Testis (tissue), 3 donors: ENCODE results near the gene OR4C5. TPM values are rescaled to one million over a fixed set of nuclear protein-coding genes. Genes with fewer than 3 reads are reported as not detected.
"Not testable (repeated sequence)": the region's sequence is repeated elsewhere in the genome, so short reads cannot be mapped to it uniquely, and the experiment has no call there.

Source experiments
- DNase-seq: peaks from one replicate; pipeline ENCODE4 v3.0.0-alpha.2; 2019
- H3K27ac ChIP-seq, 2 donors: fragments of 200-600 bp; sonication (generic); one replicate each; pipeline ENCODE4 v1.5.1; 2019
- H3K27me3 ChIP-seq: fragments of 200-600 bp; sonication (generic); one replicate; pipeline ENCODE4 v1.5.1; 2019
- H3K36me3 ChIP-seq: fragments of 200-600 bp; sonication (generic); one replicate; pipeline ENCODE4 v1.5.1; 2017; ENCODE audit warnings: low read depth; ENCODE audit errors: missing control alignments
- H3K4me1 ChIP-seq: fragments of 200-600 bp; sonication (generic); one replicate; pipeline ENCODE4 v1.5.1; 2019
- H3K4me3 ChIP-seq, 2 donors: fragments of 200-600 bp; sonication (generic); one replicate each; pipeline ENCODE4 v1.5.1; 2017 to 2019
- H3K9me3 ChIP-seq: fragments of 200-600 bp; sonication (generic); one replicate; pipeline ENCODE4 v1.5.1; 2017
- POLR2A ChIP-seq: fragments of 450-650 bp; IDR thresholded peaks from one replicate; pipeline ENCODE4 v1.6.1; 2017; ENCODE audit warnings: antibody characterized with exemption, mild to moderate bottlenecking, moderate library complexity
- WGBS, 2 donors: methylation state at CpG; one replicate each; pipeline ENCODE4 v1.1.5; 2018; 5-methylcytosine and 5-hydroxymethylcytosine counted together
- intact Hi-C: fragments of 100-400 bp; cut with DNase I; formaldehyde crosslinking; loops from one replicate; pipeline ENCODE4 v1.15.1; 2023; ENCODE audit warnings: low total_unique reads
- polyA plus RNA-seq: library from polyadenylated mRNA; stranded (reverse); fragments of 350-450 nt; fragmentation: Illumina TruSeq; extraction: RNeasy Lipid Tissue Mini Kit (QIAGEN cat#74804); gene quantifications from one replicate; pipeline ENCODE4 v1.2.3, GENCODE V29; 2014; ENCODE audit warnings: low read depth, low replicate concordance; ENCODE audit not compliant: insufficient read depth
- total RNA-seq, 2 donors: library from RNA; depleted of rRNA; stranded (reverse); fragments of >200 nt; gene quantifications; one replicate each; pipeline ENCODE4 v1.2.3, GENCODE V29; 2016

Gene OR4C5
- total and polyA plus RNA-seq, 3 donors from 2014 or later = not detected

- no peaks in the 10 kb centered on the region for H3K36me3 ChIP-seq
- H3K27ac ChIP-seq = no peak overlapping the region
- 38 to 59% methylated on average over 2 of the region's 2 CpGs for whole genome bisulfite sequencing, 2 donors
- no peaks in the 10 kb centered on the region for H3K9me3 ChIP-seq
- no peak overlapping the region for H3K4me3 ChIP-seq
- H3K4me1 ChIP-seq = no peaks in the 10 kb centered on the region
- no peak for TF ChIP-seq POLR2A
- intact Hi-C loops = no loop called here
- DNase-seq = no peak
- H3K27me3 ChIP-seq = no peaks in the 10 kb centered on the region
Measured at GRCh38 chr11:48341466-48341865, 24.8 kb downstream of the OR4C5 start.

- H3K27ac ChIP-seq, DNase-seq, intact Hi-C loops, H3K4me1 ChIP-seq, H3K9me3 ChIP-seq, H3K36me3 ChIP-seq, H3K4me3 ChIP-seq, H3K27me3 ChIP-seq: not testable (repeated sequence)
Measured at GRCh38 chr11:48324620-48325019, 41.6 kb downstream of the OR4C5 start, which contains the start of gene OR4C3. OR4C3 (plus strand) TSS chr11:48324920; CDS start chr11:48325022, 102 bp downstream.

- H3K27me3 ChIP-seq, H3K9me3 ChIP-seq, H3K27ac ChIP-seq, intact Hi-C loops, DNase-seq, H3K4me3 ChIP-seq, H3K4me1 ChIP-seq, H3K36me3 ChIP-seq: not testable (repeated sequence)
- WGBS, 2 donors = 78 to 80% methylated on average over 2 of the region's 2 CpGs
Measured at GRCh38 chr11:48319813-48320212, 46.5 kb downstream of the OR4C5 start.

Other genes with a start within 250 kb of the OR4C5 start
- not detected for gene OR4B1, start 149.7 kb downstream of the OR4C5 start, total RNA-seq
- gene OR4B1, start 149.7 kb downstream of the OR4C5 start, polyA plus RNA-seq = not detected
- gene OR4X2, start 121.4 kb downstream of the OR4C5 start, total RNA-seq = not detected
- not detected for gene OR4X2, start 121.4 kb downstream of the OR4C5 start, polyA plus RNA-seq
- not detected for gene OR4X1, start 102.6 kb downstream of the OR4C5 start, total RNA-seq
- gene OR4X1, start 102.6 kb downstream of the OR4C5 start, polyA plus RNA-seq = not detected
- gene OR4S1, start 60.2 kb downstream of the OR4C5 start, total RNA-seq = not detected
- gene OR4S1, start 60.2 kb downstream of the OR4C5 start, polyA plus RNA-seq = not detected
- gene OR4C3, start 41.5 kb downstream of the OR4C5 start, total RNA-seq = not detected
- not detected for gene OR4C3, start 41.5 kb downstream of the OR4C5 start, polyA plus RNA-seq
- gene OR4A47, start 122.3 kb upstream of the OR4C5 start, total RNA-seq = not detected
- not detected for gene OR4A47, start 122.3 kb upstream of the OR4C5 start, polyA plus RNA-seq